ENCODE data around the gene MFGE8.

The MFGE8 gene

DNA sequence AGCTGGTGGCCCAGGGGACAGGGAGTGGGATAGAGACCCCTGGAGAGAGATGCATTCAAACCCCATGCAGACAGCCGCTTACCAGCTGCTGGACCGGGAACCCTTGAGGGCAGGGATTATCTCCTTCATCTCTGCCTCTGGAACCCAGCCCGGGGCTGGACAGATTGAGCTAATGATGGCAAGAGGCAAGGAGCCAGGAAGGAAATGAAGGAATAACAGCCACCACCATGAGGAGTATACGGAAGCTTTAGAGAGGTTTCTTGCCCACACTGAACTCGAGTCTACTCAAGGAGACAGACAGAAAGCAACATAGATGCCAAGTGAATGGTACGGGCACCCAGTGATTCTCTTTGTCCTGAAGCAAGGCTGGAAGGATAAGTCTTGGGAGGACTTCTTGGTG lies 41.1 kb downstream of the MFGE8 start:
- no peak for DNase-seq (ENCODE audit: low read depth)

GRCh38 chr15:88871313-88871712 lies 41.9 kb downstream of the MFGE8 start:
- no peak for DNase-seq (ENCODE audit: low read depth)

GRCh38 chr15:88866295-88866881 lies 46.8 kb downstream of the MFGE8 start:
- DNase-seq (ENCODE audit: low read depth): no peak

- no peak for DNase-seq (ENCODE audit: low read depth)
These were observed 47.6 kb downstream of the MFGE8 start for GRCh38 chr15:88865498-88866099.

- DNase-seq (ENCODE audit: low read depth): no peak
These were observed 48.2 kb downstream of the MFGE8 start for GRCh38 chr15:88864861-88865497.

GRCh38 chr15:88863412-88863811 lies 49.8 kb downstream of the MFGE8 start:
- DNase-seq (ENCODE audit: low read depth): no peak

GRCh38 chr15:88860212-88860611 lies 53.0 kb downstream of the MFGE8 start:
- no peak for DNase-seq (ENCODE audit: low read depth)

GRCh38 chr15:88859550-88859949 lies 53.6 kb downstream of the MFGE8 start:
- DNase-seq (ENCODE audit: low read depth): no peak

DNA sequence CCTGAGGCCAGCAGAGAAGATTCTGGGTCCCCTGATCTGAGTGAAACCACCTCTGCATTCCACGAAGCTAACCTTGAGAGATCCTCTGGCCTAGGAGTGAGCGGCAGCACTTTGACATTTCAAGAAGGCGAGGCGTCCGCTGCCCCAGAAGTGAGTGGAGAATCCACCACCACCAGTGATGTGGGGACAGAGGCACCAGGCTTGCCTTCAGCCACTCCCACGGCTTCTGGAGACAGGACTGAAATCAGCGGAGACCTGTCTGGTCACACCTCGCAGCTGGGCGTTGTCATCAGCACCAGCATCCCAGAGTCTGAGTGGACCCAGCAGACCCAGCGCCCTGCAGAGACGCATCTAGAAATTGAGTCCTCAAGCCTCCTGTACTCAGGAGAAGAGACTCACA lies 54.2 kb downstream of the MFGE8 start:
- DNase-seq (ENCODE audit: low read depth): no peak

DNA sequence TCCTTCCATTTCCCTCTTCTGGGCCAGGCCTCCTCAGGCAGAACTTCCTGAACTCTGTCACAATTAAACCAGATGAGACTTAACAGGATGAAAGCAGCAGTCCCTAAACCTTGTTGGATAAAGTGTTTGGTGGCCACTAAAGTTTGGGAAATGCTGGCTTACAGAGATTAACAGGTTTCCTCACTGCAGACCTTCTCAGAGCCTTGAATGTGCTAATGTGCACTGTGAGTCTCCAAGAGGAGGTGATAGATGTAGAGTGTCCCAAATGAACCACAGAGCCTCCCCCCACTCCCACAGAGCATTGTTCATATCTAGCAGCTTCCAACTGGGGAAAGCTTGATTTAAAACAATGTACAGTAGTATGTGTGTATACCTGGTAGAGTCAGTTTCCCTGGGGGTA lies 60.7 kb downstream of the MFGE8 start:
- DNase-seq (ENCODE audit: low read depth): no peak

GRCh38 chr15:88849376-88850072 lies 63.7 kb downstream of the MFGE8 start:
- no peak for DNase-seq (ENCODE audit: low read depth)

Data from stimulated activated CD8-positive, alpha-beta memory T cell treated with anti-CD3 and anti-CD28 coated beads, Interleukin-12 subunit alpha, Interleukin-12 subunit beta, amount 100 ng/mL, for 1 hour (primary cell).